Amniotic stem cell (primary cell): ENCODE results near the gene PARP2.

Experiments
- DNase-seq: peaks from one replicate; lab custom pipeline; 2025; lab: John Stamatoyannopoulos, UW

PARP2 gene

DNA sequence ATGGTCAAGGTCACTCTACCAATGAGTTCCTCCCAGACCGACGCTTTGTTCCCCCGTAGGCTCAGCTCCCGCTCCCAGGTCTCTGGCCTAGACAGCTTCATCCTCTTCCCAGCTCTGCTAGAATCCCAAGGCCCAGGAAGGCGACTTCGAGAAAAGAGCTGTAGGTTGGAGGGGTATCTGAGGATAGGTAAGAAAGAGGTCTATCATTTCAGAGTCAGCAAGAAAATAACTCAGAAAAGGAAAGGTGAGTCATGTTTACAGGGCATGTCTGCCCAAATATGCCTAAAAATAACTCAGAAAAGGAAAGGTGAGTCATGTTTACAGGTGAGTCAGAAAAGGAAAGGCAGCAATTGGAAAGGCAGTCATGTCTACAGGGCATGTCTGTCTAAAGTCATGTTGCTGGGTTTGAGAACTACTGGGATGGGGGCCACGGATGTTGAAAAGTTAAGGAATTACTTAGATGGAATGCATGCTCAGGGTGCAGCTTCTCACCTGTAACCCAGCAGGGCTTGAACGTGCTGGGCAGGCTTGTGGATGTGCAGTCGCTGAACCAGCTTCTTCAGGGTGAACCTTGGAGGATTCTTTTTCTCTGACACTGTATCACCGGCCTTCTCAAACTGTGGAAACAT is 57.6 kb downstream of the PARP2 start:
- DNase-seq: no peak

DNA sequence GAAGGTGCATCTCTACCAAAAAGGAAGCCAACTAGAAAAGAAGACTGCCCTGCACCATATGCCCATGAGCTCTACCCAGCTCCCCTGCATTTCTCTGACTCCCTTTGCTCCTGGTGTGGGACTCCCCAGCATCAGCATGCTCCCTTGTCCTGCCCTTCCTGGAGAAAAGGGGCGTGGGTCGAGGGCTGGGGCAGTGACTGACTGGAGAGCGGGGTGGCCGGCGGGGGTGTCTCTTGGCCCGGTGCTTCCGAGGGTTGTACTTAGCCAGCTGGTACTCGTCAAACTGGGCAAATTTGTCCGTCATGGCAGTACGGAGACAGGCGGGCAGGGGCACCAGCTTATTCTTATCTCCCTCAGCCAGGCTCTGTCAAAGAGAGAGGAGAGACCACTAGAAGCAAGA is 60.1 kb downstream of the PARP2 start:
- no peak for DNase-seq
